Muscle of back (tissue), 11 donors: ENCODE data around the gene AP1AR. TPM values are rescaled to one million over a fixed set of nuclear protein-coding genes. Genes with fewer than 3 reads are reported as not detected.
A peak's percentile ranks its signal among the peaks of the same experiment; 100 is the strongest.

Experiments
- DNase-seq, 3 donors: peaks; one replicate each; pipeline versions ENCODE4 v3.0.0 to v3.0.0-alpha.2; 2013
- polyA plus RNA-seq, 10 donors: library from polyadenylated mRNA; unstranded; fragments of 120-200 nt; gene quantifications; one replicate each; pipeline ENCODE4 v1.2.1, GENCODE V29; 2013; ENCODE audit not compliant: insufficient read length in 10 of 10

The AP1AR gene
- polyA plus RNA-seq, 10 donors, result 9.5 to 17.4 (median 12.3) TPM

- DNase-seq, result peak in 2 of 3 donors; percentile 14 to 42
Observed at GRCh38 chr4:112309263-112309791, 77.7 kb downstream of the AP1AR start.

GRCh38 chr4:112311516-112311915 is 79.9 kb downstream of the AP1AR start:
- DNase-seq, result no peak

GRCh38 chr4:112312610-112313239 is 81.1 kb downstream of the AP1AR start:
- DNase-seq, result no peak

GRCh38 chr4:112315446-112315845 is 83.9 kb downstream of the AP1AR start:
- DNase-seq, result no peak

GRCh38 chr4:112316360-112316759 is 84.8 kb downstream of the AP1AR start:
- no peak for DNase-seq

- DNase-seq, result no peak
Observed at GRCh38 chr4:112318239-112319142, 86.9 kb downstream of the AP1AR start.

Other genes starting within 250 kb of the AP1AR start
- gene FAM241A, start 86.3 kb upstream of the AP1AR start, polyA plus RNA-seq, result 1 to 10 TPM; 3.6 to 5.7 (median 4.4) TPM
- 1 to 10 TPM; 3.7 to 8.8 (median 6.1) TPM for gene TIFA, start 54.1 kb downstream of the AP1AR start, polyA plus RNA-seq
- gene ALPK1, start 65.6 kb downstream of the AP1AR start, polyA plus RNA-seq, result 10 to 100 TPM in 1 of 10 donors, 1 to 10 TPM in 9; 3.8 to 10.6 (median 6.7) TPM